RWPE2 (cell line): ENCODE results near the gene RIMKLA.

Experiments used
- ATAC-seq: fragments of 200-7000 bp; cut with Tn5 transposase; 3 replicates; pipeline ENCODE4 v1.9.1; 2021; ENCODE audit warnings: low read depth
- DNase-seq: peaks from one replicate; pipeline ENCODE4 v3.0.0-alpha.2; 2020; ENCODE audit warnings: low spot score
- H3K27ac ChIP-seq: fragments of 450-650 bp; 2 replicates; pipeline ENCODE4 v1.5.1; 2017; ENCODE audit warnings: mild to moderate bottlenecking; ENCODE audit not compliant: poor library complexity, severe bottlenecking
- H3K27me3 ChIP-seq: fragments of 250-450 bp; sonication (Bioruptor Pico); 2 replicates; pipeline ENCODE4 v1.5.1; 2021; ENCODE audit warnings: mild to moderate bottlenecking, moderate library complexity; ENCODE audit not compliant: insufficient read depth, poor library complexity, severe bottlenecking
- H3K36me3 ChIP-seq: fragments of 250-450 bp; sonication (Bioruptor Pico); 2 replicates; pipeline ENCODE4 v1.5.1; 2020; ENCODE audit warnings: low read depth, mild to moderate bottlenecking, moderate library complexity
- H3K4me1 ChIP-seq: fragments of 250-450 bp; sonication (Bioruptor Pico); 2 replicates; pipeline ENCODE4 v1.5.1; 2021; ENCODE audit warnings: mild to moderate bottlenecking, moderate library complexity; ENCODE audit not compliant: insufficient read depth, poor library complexity, severe bottlenecking
- H3K4me3 ChIP-seq: fragments of 250-450 bp; sonication (Bioruptor Pico); 2 replicates; pipeline ENCODE4 v1.5.1; 2021; ENCODE audit warnings: mild to moderate bottlenecking, moderate library complexity; ENCODE audit not compliant: severe bottlenecking
- H3K9me3 ChIP-seq: fragments of 250-450 bp; sonication (Bioruptor Pico); 2 replicates; pipeline ENCODE4 v1.5.1; 2021; ENCODE audit warnings: mild to moderate bottlenecking, moderate library complexity; ENCODE audit not compliant: severe bottlenecking
- CTCF ChIP-seq: fragments of 450-650 bp; IDR thresholded peaks from one replicate; pipeline ENCODE4 v1.5.1; 2017; ENCODE audit warnings: mild to moderate bottlenecking, moderate library complexity; ENCODE audit not compliant: poor library complexity, severe bottlenecking

The RIMKLA gene

GRCh38 chr1:42343049-42343448, 37.5 kb upstream of the RIMKLA start:
- Histone ChIP-seq H3K27me3 (no peaks in the 10 kb centered on the region), H3K4me1 (peaks cover 13% of the 10 kb centered on the region), H3K27ac (no peak overlapping the region), H3K4me3 (no peak overlapping the region), H3K36me3 (no peaks in the 10 kb centered on the region), H3K9me3 (no peaks in the 10 kb centered on the region)
- TF ChIP-seq CTCF, result no peak
- DNase-seq (no peak), ATAC-seq (no peak)

- DNase-seq, result no peak
Measured at GRCh38 chr1:42348498-42348897, 32.1 kb upstream of the RIMKLA start.

GRCh38 chr1:42350086-42350485, 30.5 kb upstream of the RIMKLA start:
- Histone ChIP-seq H3K4me1 (no peaks in the 10 kb centered on the region), H3K9me3 (no peaks in the 10 kb centered on the region), H3K27ac (no peak overlapping the region), H3K27me3 (peaks cover 2% of the 10 kb centered on the region), H3K4me3 (no peak overlapping the region), H3K36me3 (no peaks in the 10 kb centered on the region)
- no peak for ATAC-seq
- no peak for TF ChIP-seq CTCF
- DNase-seq, result no peak

More at GRCh38 chr1:42348498-42348897, 32.1 kb upstream of the RIMKLA start:
- Histone ChIP-seq H3K27me3 (peaks cover 2% of the 10 kb centered on the region), H3K4me3 (no peak overlapping the region), H3K27ac (no peak overlapping the region), H3K4me1 (no peaks in the 10 kb centered on the region), H3K9me3 (no peaks in the 10 kb centered on the region), H3K36me3 (no peaks in the 10 kb centered on the region)
- no peak for ATAC-seq
- no peak for TF ChIP-seq CTCF

GRCh38 chr1:42358791-42359190, 21.8 kb upstream of the RIMKLA start:
- ATAC-seq (no peak), DNase-seq (no peak)
- TF ChIP-seq CTCF, result no peak
- Histone ChIP-seq H3K27ac (no peak overlapping the region), H3K4me1 (no peaks in the 10 kb centered on the region), H3K9me3 (no peaks in the 10 kb centered on the region), H3K27me3 (no peaks in the 10 kb centered on the region), H3K36me3 (no peaks in the 10 kb centered on the region), H3K4me3 (no peak overlapping the region)

- no peaks in the 10 kb centered on the region for H3K9me3 ChIP-seq
- no peak overlapping the region for H3K27ac ChIP-seq
- no peaks in the 10 kb centered on the region for H3K4me1 ChIP-seq
- ATAC-seq (no peak), DNase-seq (no peak)
- TF ChIP-seq CTCF, result no peak
- H3K4me3 ChIP-seq, result no peak overlapping the region
- no peaks in the 10 kb centered on the region for H3K27me3 ChIP-seq
- no peaks in the 10 kb centered on the region for H3K36me3 ChIP-seq
Measured at GRCh38 chr1:42359466-42359865, 21.1 kb upstream of the RIMKLA start.
